Osteoblast (primary cell): ENCODE data around the gene TDRD9. TPM values are rescaled to one million over a fixed set of nuclear protein-coding genes. Genes with fewer than 3 reads are reported as not detected.
A peak's percentile ranks its signal among the peaks of the same experiment; 100 is the strongest.

Source experiments
- DNase-seq: peaks from one replicate; pipeline ENCODE4 v3.0.0; 2011; ENCODE audit warnings: low spot score, mixed read lengths; ENCODE audit not compliant: insufficient read length; ENCODE audit errors: missing footprints
- H2AFZ ChIP-seq: 2 replicates; pipeline ENCODE4 v1.6.0; 2011; ENCODE audit warnings: mild to moderate bottlenecking, low read length
- H3K27ac ChIP-seq: 2 replicates; pipeline ENCODE4 v1.5.1; 2011; ENCODE audit warnings: mild to moderate bottlenecking, low read depth, low read length, moderate library complexity
- H3K27me3 ChIP-seq: 2 replicates; pipeline ENCODE4 v1.6.0; 2012; ENCODE audit warnings: mild to moderate bottlenecking, control low read depth, inconsistent platforms, low read length, moderate library complexity; ENCODE audit not compliant: insufficient read depth
- H3K36me3 ChIP-seq: 2 replicates; pipeline ENCODE4 v1.5.1; 2011; ENCODE audit warnings: mild to moderate bottlenecking, low read length, control low read depth, moderate library complexity; ENCODE audit not compliant: insufficient read depth
- H3K4me1 ChIP-seq: 2 replicates; pipeline ENCODE4 v1.5.1; 2011; ENCODE audit warnings: mild to moderate bottlenecking, low read length, control low read depth, moderate library complexity; ENCODE audit not compliant: insufficient read depth
- H3K4me2 ChIP-seq: 2 replicates; pipeline ENCODE4 v1.6.0; 2011; ENCODE audit warnings: mild to moderate bottlenecking, low read length; ENCODE audit not compliant: insufficient read depth
- H3K4me3 ChIP-seq: fragments of 200-600 bp; sonication (generic); 3 replicates; pipeline ENCODE4 v1.5.1; 2012; ENCODE audit warnings: mild to moderate bottlenecking, low read length, inconsistent platforms; ENCODE audit not compliant: insufficient read depth
- H3K79me2 ChIP-seq: 2 replicates; pipeline ENCODE4 v1.6.0; 2012; ENCODE audit warnings: mild to moderate bottlenecking, low read length, control low read depth, inconsistent platforms; ENCODE audit not compliant: insufficient read depth
- H3K9me3 ChIP-seq: 2 replicates; pipeline ENCODE4 v1.5.1; 2011; ENCODE audit warnings: low read depth, low read length, control low read depth
- H4K20me1 ChIP-seq: 2 replicates; pipeline ENCODE4 v1.6.0; 2012; ENCODE audit warnings: mild to moderate bottlenecking, low read length, control low read depth; ENCODE audit not compliant: insufficient read depth
- total RNA-seq: library from RNA; depleted of rRNA; stranded (reverse); fragments of >200 nt; gene quantifications from 2 replicates; pipeline ENCODE4 v1.2.3, GENCODE V29; 2012
- TF ChIP-seq, protein P1 (sequence below): IDR thresholded peaks from 2 replicates; pipeline ENCODE4 v1.5.1; 2011; ENCODE audit warnings: mild to moderate bottlenecking, low read depth, low read length, moderate library complexity; ENCODE audit errors: extremely low read depth

TDRD9 gene
- 0.29 and 1.1 TPM in 2 replicates for total RNA-seq

- Histone ChIP-seq H4K20me1 (no peaks in the 10 kb centered on the region), H3K36me3 (no peaks in the 10 kb centered on the region), H3K4me2 (no peak within 1 kb of the TSS), H3K27me3 (no peaks in the 10 kb centered on the region), H3K4me1 (no peaks in the 10 kb centered on the region), H3K9me3 (no peaks in the 10 kb centered on the region), H2AFZ (no peak within 1 kb of the TSS), H3K79me2 (no peaks in the 10 kb centered on the region), H3K27ac (no peak within 1 kb of the TSS), H3K4me3 (no peak within 1 kb of the TSS)
- DNase-seq = no peak
- TF ChIP-seq, protein P1, sequence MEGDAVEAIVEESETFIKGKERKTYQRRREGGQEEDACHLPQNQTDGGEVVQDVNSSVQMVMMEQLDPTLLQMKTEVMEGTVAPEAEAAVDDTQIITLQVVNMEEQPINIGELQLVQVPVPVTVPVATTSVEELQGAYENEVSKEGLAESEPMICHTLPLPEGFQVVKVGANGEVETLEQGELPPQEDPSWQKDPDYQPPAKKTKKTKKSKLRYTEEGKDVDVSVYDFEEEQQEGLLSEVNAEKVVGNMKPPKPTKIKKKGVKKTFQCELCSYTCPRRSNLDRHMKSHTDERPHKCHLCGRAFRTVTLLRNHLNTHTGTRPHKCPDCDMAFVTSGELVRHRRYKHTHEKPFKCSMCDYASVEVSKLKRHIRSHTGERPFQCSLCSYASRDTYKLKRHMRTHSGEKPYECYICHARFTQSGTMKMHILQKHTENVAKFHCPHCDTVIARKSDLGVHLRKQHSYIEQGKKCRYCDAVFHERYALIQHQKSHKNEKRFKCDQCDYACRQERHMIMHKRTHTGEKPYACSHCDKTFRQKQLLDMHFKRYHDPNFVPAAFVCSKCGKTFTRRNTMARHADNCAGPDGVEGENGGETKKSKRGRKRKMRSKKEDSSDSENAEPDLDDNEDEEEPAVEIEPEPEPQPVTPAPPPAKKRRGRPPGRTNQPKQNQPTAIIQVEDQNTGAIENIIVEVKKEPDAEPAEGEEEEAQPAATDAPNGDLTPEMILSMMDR = no peak
These were observed at the start of gene TDRD9 for GRCh38 chr14:103928011-103928890. Gene TDRD9, plus strand, starts transcription at chr14:103928456. Its CDS starts 54 bp downstream, at chr14:103928510.

- peak; percentile 54 for DNase-seq
- Histone ChIP-seq H3K79me2 (no peaks in the 10 kb centered on the region), H3K9me3 (no peaks in the 10 kb centered on the region), H2AFZ (no peak overlapping the region), H3K27me3 (peaks cover 8% of the 10 kb centered on the region), H3K4me1 (peaks cover 16% of the 10 kb centered on the region), H3K4me2 (no peak overlapping the region), H3K36me3 (no peaks in the 10 kb centered on the region), H4K20me1 (no peaks in the 10 kb centered on the region), H3K4me3 (no peak overlapping the region), H3K27ac (no peak overlapping the region)
- TF ChIP-seq, protein P1 = no peak
These were observed 49.1 kb upstream of the TDRD9 start for GRCh38 chr14:103879118-103879569.

DNA sequence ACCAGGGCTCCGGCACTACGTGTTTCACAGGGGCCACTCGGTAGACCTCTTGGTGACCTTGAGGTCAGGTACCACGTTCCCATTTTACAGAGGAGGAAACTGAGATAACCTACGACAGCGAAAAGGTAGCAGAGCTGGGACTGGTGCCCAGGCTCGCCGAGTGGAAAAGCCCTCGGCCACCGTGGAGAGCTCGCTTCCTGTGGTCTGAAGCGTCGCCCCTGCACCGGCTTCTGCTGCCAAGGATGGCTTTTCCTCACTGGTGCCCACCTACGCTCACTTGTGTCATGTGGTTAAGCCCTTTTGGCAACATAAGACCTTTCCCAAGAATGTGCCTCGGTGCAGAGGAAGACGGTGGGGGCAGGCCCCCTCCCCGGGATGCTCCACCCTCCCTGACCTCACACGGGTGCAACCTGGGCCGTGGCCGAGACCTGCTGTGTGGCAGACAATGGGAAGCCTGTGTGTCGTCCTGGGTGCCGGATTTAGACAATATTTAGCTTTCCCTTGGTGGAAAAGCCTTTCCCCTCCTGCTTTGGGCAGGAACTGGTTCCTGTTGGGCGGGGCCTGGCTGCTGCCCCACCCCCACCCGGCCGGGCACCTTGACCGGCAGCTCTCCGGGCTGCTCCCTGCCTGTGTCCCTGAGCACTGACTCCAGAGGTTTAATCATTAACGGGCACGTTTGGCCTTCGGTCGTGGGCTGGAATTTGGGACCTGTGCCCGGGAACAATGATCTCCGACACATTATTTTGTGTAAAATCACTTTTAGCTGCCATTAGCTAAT is 48.5 kb upstream of the TDRD9 start:
- TF ChIP-seq, protein P1 = no peak
- H2AFZ ChIP-seq = peak overlapping the region; percentile 30
- no peaks in the 10 kb centered on the region for H4K20me1 ChIP-seq
- H3K9me3 ChIP-seq = no peaks in the 10 kb centered on the region
- peaks cover 8% of the 10 kb centered on the region for H3K27me3 ChIP-seq
- no peaks in the 10 kb centered on the region for H3K79me2 ChIP-seq
- H3K27ac ChIP-seq = no peak overlapping the region
- peak overlapping the region; percentile 54 for H3K4me3 ChIP-seq
- peak; percentile 89 for DNase-seq
- H3K4me1 ChIP-seq = peaks cover 16% of the 10 kb centered on the region
- no peaks in the 10 kb centered on the region for H3K36me3 ChIP-seq
- H3K4me2 ChIP-seq = peak overlapping the region; percentile 83
